Retinal pigment epithelial cell (primary cell): ENCODE results near the gene AHSG.

Experiments
- DNase-seq: peaks from one replicate; pipeline ENCODE4 v3.0.0-alpha.2; 2010; ENCODE audit warnings: low read depth
- H3K4me3 ChIP-seq: 2 replicates; pipeline ENCODE4 v1.5.1; 2011; ENCODE audit warnings: mild to moderate bottlenecking, low read length, control low read depth, moderate library complexity
- TF ChIP-seq, protein P1 (sequence below): conservative IDR thresholded peaks from 2 replicates; pipeline ENCODE4 v1.5.1; 2011; ENCODE audit warnings: low read depth, low read length, control low read depth, inconsistent platforms

AHSG gene

DNA sequence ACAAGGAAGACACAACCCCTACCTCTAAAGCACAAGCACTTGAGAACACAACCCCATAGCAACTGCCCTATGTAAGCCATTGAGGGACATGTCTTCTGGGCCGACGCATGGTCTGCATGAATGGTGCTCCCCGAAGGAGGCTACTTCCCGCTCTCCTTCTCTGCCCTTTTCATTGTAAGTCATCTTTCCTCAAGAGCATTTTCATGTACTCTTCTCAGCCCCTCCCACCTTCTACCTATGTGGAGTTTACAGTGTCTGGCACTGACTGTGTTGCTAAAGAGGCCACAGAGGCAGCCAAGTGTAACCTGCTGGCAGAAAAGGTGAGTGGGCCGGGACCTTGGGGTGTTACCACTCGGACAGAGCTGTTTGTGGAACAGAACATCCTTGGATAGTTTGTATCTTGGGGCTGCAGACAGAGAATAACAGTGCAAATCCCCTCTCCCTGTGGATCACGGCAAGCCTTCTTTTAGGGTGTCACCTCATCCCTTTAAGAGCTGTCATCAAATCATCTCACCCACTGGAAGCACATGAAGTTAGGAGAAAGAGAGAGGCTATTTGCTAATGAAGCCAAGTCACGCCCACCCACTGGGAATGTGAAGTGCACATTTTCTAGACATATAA lies 5.6 kb downstream of the AHSG start:
- DNase-seq, result no peak
- TF ChIP-seq, protein P1, sequence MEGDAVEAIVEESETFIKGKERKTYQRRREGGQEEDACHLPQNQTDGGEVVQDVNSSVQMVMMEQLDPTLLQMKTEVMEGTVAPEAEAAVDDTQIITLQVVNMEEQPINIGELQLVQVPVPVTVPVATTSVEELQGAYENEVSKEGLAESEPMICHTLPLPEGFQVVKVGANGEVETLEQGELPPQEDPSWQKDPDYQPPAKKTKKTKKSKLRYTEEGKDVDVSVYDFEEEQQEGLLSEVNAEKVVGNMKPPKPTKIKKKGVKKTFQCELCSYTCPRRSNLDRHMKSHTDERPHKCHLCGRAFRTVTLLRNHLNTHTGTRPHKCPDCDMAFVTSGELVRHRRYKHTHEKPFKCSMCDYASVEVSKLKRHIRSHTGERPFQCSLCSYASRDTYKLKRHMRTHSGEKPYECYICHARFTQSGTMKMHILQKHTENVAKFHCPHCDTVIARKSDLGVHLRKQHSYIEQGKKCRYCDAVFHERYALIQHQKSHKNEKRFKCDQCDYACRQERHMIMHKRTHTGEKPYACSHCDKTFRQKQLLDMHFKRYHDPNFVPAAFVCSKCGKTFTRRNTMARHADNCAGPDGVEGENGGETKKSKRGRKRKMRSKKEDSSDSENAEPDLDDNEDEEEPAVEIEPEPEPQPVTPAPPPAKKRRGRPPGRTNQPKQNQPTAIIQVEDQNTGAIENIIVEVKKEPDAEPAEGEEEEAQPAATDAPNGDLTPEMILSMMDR, result no peak
- no peak overlapping the region for H3K4me3 ChIP-seq

DNA sequence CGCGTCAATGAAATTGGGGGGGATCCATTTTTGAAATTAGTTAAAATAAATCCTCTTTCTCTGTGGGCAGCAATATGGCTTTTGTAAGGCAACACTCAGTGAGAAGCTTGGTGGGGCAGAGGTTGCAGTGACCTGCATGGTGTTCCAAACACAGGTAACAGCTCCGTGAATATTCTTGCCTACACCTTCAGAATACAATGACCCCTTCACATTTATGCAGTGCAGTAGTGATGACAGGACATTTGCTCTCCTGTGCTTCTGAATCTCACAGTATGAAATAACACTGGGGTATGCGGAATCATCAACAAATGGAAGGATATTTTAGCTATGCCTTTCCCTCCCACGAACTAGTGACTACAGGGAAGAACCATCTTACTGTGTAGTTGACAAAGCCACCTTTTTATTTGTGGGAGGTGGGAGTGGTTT lies 6.9 kb downstream of the AHSG start:
- no peak for DNase-seq
- TF ChIP-seq, protein P1, result no peak
- H3K4me3 ChIP-seq, result no peak overlapping the region

DNA sequence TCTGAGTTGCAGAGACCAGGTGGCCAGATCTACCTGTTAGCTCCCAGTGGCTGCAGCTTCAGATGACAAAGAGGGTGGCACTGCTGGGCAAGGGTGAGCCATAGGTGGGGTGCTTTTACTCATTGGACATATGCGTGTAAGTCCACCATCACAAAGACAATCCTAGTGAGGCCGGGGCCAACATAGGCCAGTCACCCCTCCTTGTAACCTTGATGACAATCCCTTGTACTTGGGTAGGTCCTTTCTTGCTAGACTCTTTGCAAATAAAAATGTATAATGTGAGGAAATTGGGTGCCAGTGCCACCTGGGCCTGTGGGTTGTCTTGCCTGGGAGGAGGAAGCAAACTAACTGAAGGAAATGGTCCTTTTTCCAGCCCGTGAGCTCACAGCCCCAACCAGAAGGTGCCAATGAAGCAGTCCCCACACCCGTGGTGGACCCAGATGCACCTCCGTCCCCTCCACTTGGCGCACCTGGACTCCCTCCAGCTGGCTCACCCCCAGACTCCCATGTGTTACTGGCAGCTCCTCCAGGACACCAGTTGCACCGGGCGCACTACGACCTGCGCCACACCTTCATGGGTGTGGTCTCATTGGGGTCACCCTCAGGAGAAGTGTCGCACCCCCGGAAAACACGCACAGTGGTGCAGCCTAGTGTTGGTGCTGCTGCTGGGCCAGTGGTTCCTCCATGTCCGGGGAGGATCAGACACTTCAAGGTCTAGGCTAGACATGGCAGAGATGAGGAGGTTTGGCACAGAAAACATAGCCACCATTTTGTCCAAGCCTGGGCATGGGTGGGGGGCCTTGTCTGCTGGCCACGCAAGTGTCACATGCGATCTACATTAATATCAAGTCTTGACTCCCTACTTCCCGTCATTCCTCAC lies 7.6 kb downstream of the AHSG start:
- no peak overlapping the region for H3K4me3 ChIP-seq
- DNase-seq, result no peak
- TF ChIP-seq, protein P1, result no peak

DNA sequence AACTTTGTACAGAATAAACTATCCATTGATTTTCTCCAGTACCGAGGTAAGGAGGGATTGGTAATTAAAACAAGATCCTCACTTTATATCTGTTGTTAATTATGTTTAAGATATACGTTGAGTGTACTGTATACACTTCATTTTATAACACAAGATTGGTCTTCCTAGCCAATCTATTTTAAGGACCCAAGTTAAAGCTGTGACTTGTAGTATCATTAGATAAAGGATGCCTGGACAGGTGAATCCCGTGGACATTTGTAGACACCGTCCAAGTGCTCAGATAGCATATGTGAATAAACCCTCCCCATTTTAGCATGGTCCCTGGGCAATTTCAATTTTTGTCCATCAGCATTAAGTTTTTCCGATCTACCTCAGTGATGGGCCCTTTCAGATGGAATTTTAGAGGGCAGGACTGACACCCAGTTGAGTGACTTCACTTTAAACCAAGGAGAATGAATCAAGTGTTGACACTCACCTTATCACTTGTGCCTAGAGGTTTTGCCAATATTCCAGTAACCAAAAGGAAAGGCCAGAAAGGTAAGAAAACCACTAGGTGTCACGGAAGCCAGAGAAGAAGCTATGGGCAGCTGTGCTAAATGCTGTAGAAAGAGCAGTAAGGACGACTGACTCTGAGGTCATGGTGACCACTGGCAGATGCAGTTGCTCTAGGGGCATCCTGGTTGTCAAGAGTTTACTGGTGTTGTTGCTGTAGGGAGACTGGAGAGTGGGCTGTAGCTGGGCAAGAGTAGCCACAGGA lies 9.2 kb downstream of the AHSG start:
- H3K4me3 ChIP-seq, result no peak overlapping the region
- DNase-seq, result no peak
- TF ChIP-seq, protein P1, result no peak

DNA sequence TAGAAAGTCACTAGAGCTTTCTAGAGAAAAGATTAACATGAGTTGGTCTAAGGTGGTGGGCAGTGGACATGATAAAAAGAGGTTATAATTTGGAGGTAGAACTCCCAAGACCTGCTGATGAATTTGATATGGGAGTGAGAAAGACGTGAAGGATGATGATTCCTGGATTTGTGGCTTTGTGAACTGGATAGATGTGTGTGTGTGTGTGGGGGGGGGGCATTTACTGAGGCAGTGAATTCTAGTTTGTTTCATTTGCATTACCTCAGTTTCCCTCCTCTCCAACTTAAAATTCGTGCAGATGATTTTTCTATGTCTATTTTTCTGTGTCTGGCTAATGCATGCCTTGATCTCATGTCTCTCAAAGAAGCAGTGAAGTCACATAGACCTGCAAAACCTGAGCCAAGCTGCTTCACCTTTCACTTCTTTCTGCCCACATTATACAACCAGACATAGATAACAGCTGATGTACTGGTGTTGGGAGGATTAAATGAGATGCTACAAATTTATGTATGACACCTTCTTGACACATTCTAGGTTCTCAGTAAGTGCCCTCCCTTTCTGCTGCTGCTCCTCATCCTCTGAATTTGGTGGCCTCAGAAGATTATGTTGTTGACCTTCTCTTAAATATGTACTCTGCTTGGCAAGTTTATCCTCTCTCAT lies 9.9 kb downstream of the AHSG start:
- TF ChIP-seq, protein P1, result no peak
- H3K4me3 ChIP-seq, result no peak overlapping the region
- DNase-seq, result no peak

DNA sequence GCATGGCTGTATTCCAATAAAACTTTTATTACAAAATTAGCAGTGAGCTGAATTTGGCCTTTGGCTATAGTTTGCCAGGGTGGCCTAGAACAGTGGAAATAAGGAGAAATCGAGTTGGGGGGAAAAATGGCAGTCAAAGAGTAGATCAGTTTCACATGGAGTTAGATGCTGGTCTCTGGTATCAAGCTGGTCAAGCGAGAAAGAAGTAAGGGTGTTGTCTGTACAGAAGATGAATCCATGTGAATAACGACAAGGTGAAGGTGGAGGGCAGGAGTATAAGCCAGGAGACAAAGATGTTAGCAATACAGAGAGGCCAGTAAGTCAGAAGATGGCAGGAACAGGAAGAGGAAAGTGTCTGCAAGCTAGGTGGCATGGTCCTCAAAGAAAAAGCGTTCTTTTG lies 11.7 kb downstream of the AHSG start:
- TF ChIP-seq, protein P1, result no peak
- H3K4me3 ChIP-seq, result no peak overlapping the region
- no peak for DNase-seq
